PFSK-1 (cell line): ENCODE measurements around the gene OPA3.

ENCODE experiments used
- FOXP2 ChIP-seq: optimal IDR thresholded peaks from 2 replicates; pipeline ENCODE3; 2011; ENCODE audit warnings: borderline replicate concordance, control low read depth, inconsistent platforms; ENCODE audit not compliant: insufficient read depth; ENCODE audit errors: extremely low read length, extremely low read depth
- POLR2AphosphoS5 ChIP-seq: IDR thresholded peaks from 2 replicates; pipeline ENCODE4 v1.6.1; 2012; ENCODE audit warnings: low read depth, mild to moderate bottlenecking, control low read depth, low read length, moderate library complexity
- REST ChIP-seq, 2 experiments: IDR thresholded peaks; 2 replicates each; pipeline versions ENCODE4 v1.6.1 to v1.8.0; 2011 to 2012; ENCODE audit warnings: low read depth in 2 of 2, low read length in 2 of 2, control low read depth in 1 of 2, inconsistent platforms in 1 of 2, mild to moderate bottlenecking in 1 of 2, moderate library complexity in 1 of 2; ENCODE audit not compliant: insufficient read depth in 1 of 2
- SIN3A ChIP-seq: IDR thresholded peaks from 2 replicates; pipeline ENCODE4 v1.6.1; 2012; ENCODE audit warnings: mild to moderate bottlenecking, low read length, moderate library complexity, borderline replicate concordance; ENCODE audit not compliant: insufficient read depth
- TAF1 ChIP-seq: IDR thresholded peaks from 2 replicates; pipeline ENCODE4 v1.6.1; 2012; ENCODE audit warnings: low read length, control low read depth, borderline replicate concordance; ENCODE audit not compliant: insufficient read depth

GRCh38 chr19:45506246-45506988 lies 78.2 kb downstream of the OPA3 start:
- no peak for TF ChIP-seq TAF1
- peak; percentile 80 for TF ChIP-seq POLR2AphosphoS5
- TF ChIP-seq FOXP2, result peak; percentile 65
- 0 out of 4 replicates have a peak, but pooled peaks of 1 of the 2 experiments have one; percentile 24 for TF ChIP-seq REST (IDR thresholded peaks at IDR 0.05; ENCODE audit: insufficient read depth in 1 of 2, low read depth in 2 of 2, low read length in 2 of 2)
- TF ChIP-seq SIN3A, result peak; percentile 50; the same call in 1 of the 2 replicates
